HepG2 (cell line): Measurements from ENCODE around the gene DLG2. TPM values are rescaled to one million over a fixed set of nuclear protein-coding genes. Genes with fewer than 3 reads are reported as not detected.

Source experiments
- ARNTL ChIP-seq: sonication (generic); formaldehyde crosslinking; IDR thresholded peaks from 2 replicates; pipeline ENCODE4 v1.4.0; 2020; ENCODE audit warnings: mild to moderate bottlenecking, missing genetic modification reagents
- CC2D1A ChIP-seq: sonication (generic); formaldehyde crosslinking; IDR thresholded peaks from 2 replicates; pipeline ENCODE4 v1.8.1; 2023; ENCODE audit warnings: mild to moderate bottlenecking, missing genetic modification reagents
- DMAP1 ChIP-seq: IDR thresholded peaks from 2 replicates; pipeline ENCODE4 v1.6.1; 2016
- GATAD1 ChIP-seq: IDR thresholded peaks from 2 replicates; pipeline ENCODE4 v1.6.1; 2016; ENCODE audit warnings: missing genetic modification reagents, missing compliant biosample characterization
- MED13 ChIP-seq: sonication (generic); formaldehyde crosslinking; IDR thresholded peaks from 2 replicates; pipeline ENCODE4 v1.5.0; 2020; ENCODE audit warnings: missing genetic modification reagents
- MIER3 ChIP-seq: IDR thresholded peaks from 2 replicates; pipeline ENCODE4 v1.6.1; 2016; ENCODE audit warnings: missing compliant biosample characterization, borderline replicate concordance
- NR3C1 ChIP-seq: sonication (generic); formaldehyde crosslinking; IDR thresholded peaks from 2 replicates; pipeline ENCODE4 v1.4.0; 2020; ENCODE audit warnings: missing genetic modification reagents
- RARA ChIP-seq: IDR thresholded peaks from 2 replicates; pipeline ENCODE4 v1.6.1; 2016; ENCODE audit warnings: missing genetic modification reagents, missing compliant biosample characterization
- RXRA ChIP-seq: sonication (generic); formaldehyde crosslinking; IDR thresholded peaks from 2 replicates; pipeline ENCODE4 v1.5.1; 2020; ENCODE audit warnings: missing genetic modification reagents
- SATB2 ChIP-seq: sonication (generic); formaldehyde crosslinking; IDR thresholded peaks from 2 replicates; pipeline ENCODE4 v1.5.0; 2020; ENCODE audit warnings: missing genetic modification reagents
- SOX13 ChIP-seq, 3 experiments: fragments of 450-650 bp in 1 of 3; sonication (generic) in 1 of 3; formaldehyde crosslinking in 1 of 3; IDR thresholded peaks in 2 of 3; conservative IDR thresholded peaks in 1 of 3; 2 replicates each; pipeline versions ENCODE4 v1.5.0 to v1.6.1; 2016 to 2020; ENCODE audit warnings: antibody characterized with exemption in 1 of 3, mild to moderate bottlenecking in 1 of 3, missing compliant biosample characterization in 1 of 3, missing genetic modification reagents in 1 of 3, moderate library complexity in 1 of 3
- ZBTB8A ChIP-seq: sonication (generic); formaldehyde crosslinking; IDR thresholded peaks from 2 replicates; pipeline ENCODE4 v1.4.0; 2020; ENCODE audit warnings: mild to moderate bottlenecking, low read depth, missing genetic modification reagents, borderline replicate concordance
- ZNF446 ChIP-seq: sonication (generic); formaldehyde crosslinking; IDR thresholded peaks from 2 replicates; pipeline ENCODE4 v1.5.0; 2020; ENCODE audit warnings: mild to moderate bottlenecking, missing genetic modification reagents
- ZNF569 ChIP-seq: sonication (generic); formaldehyde crosslinking; IDR thresholded peaks from 2 replicates; pipeline ENCODE4 v1.5.0; 2020; ENCODE audit warnings: mild to moderate bottlenecking, missing genetic modification reagents, moderate library complexity, borderline replicate concordance
- ZNF614 ChIP-seq: IDR thresholded peaks from 2 replicates; pipeline ENCODE4 v1.6.1; 2018; ENCODE audit warnings: missing biosample characterization, missing genetic modification reagents, inconsistent platforms, borderline replicate concordance
- ZSCAN29 ChIP-seq: sonication (generic); formaldehyde crosslinking; conservative IDR thresholded peaks from 2 replicates; pipeline ENCODE4 v1.4.0; 2020; ENCODE audit warnings: mild to moderate bottlenecking, missing genetic modification reagents
- polyA plus RNA-seq, 8 experiments: library from polyadenylated mRNA; depleted of rRNA in 3 of 8; stranded (reverse) in 7 of 8; unstranded in 1 of 8; fragments of >200 nt; fragmentation: Illumina TruSeq in 4 of 8; extraction: Trizol in 4 of 8; gene quantifications; 2 replicates each; pipeline versions ENCODE4 v1.2.1 to v1.2.3, GENCODE V29; 2011 to 2016; ENCODE audit warnings: low read depth in 4 of 8, missing spikeins in 1 of 8, mixed read lengths in 1 of 8; ENCODE audit not compliant: insufficient read depth in 1 of 8
- total RNA-seq, 5 experiments: library from RNA; depleted of rRNA; stranded (reverse); fragments of >200 nt; fragmentation: Illumina TruSeq; extraction: Trizol; gene quantifications; 2 replicates each; pipeline ENCODE4 v1.2.3, GENCODE V29; 2016; ENCODE audit warnings: low read depth in 1 of 5
- TF ChIP-seq, protein P1 (sequence below): sonication (generic); formaldehyde crosslinking; IDR thresholded peaks from 2 replicates; pipeline ENCODE4 v1.8.1; 2023; ENCODE audit warnings: missing genetic modification reagents, mild to moderate bottlenecking, borderline replicate concordance
- TF ChIP-seq, protein P2 (sequence below), 2 experiments: sonication (generic) in 1 of 2; formaldehyde crosslinking in 1 of 2; IDR thresholded peaks; 2 replicates each; pipeline versions ENCODE4 v1.6.1 to v1.9.0; 2014 to 2022; ENCODE audit warnings: antibody characterized with exemption in 1 of 2, borderline replicate concordance in 1 of 2, inconsistent platforms in 1 of 2, low read depth in 1 of 2, missing genetic modification reagents in 1 of 2
- TF ChIP-seq, protein P3 (sequence below): IDR thresholded peaks from 2 replicates; pipeline ENCODE4 v1.6.1; 2018; ENCODE audit warnings: missing genetic modification reagents
- TF ChIP-seq, protein P4 (sequence below): sonication (generic); formaldehyde crosslinking; conservative IDR thresholded peaks from 2 replicates; pipeline ENCODE4 v1.4.0; 2020; ENCODE audit warnings: missing genetic modification reagents

DLG2 gene
- total and polyA plus RNA-seq, 2 of the 13 experiments (the other 11 are each of a cell fraction or from before 2014, with no cell fraction given) = 0.46 to 1.0 TPM

DNA sequence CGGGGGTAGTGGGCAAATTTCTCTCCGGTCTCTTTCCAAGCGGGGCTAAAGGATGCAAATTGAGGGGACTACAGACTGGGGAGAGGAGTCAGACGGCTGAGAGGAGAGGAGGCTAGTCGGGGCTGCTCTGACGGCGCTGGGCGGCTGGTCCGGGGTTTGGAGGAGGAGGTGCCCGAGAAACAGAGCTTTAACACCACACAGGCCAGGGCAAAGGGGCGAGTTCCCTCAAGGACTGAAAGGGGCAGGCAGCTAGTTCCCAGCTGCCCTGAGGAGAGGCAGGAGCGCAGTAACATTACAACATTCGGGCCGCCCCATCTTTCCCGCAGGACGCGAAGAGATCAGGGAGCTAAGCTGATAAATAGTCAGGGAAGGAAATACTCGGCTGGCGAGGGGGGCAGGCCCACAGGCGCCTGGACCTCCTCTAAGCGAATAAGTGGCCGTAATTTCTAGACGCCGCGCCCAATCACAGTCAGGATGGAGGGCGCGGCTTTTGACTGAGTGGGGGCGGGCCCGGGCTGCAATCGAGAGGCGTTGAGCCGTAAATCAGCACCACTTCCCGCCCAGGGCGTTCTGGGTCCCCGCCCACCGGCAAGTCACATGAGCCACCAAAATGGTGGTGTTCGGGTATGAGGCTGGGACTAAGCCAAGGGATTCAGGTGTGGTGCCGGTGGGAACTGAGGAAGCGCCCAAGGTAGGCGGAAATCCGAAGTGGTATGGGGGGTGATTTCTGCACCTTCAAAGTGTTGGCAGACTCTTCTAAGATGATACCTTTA is 1.0 kb upstream of the DLG2 start, which contains the start of gene TMEM126B (continued):
- TF ChIP-seq, protein P1, sequence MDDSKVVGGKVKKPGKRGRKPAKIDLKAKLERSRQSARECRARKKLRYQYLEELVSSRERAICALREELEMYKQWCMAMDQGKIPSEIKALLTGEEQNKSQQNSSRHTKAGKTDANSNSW (CRISPR knock-in tag) = no peak; the same call in 1 of the 2 replicates
- 0 out of 2 replicates have a peak, but pooled peaks have one; percentile 1 for TF ChIP-seq MIER3
- no peak for TF ChIP-seq SATB2 (CRISPR knock-in tag)
- no peak for TF ChIP-seq ZSCAN29 (CRISPR knock-in tag)
- TF ChIP-seq NR3C1 = no peak
- TF ChIP-seq SOX13 (IDR thresholded peaks at IDR 0.05) = no peak
- 0 out of 4 replicates have a peak, but pooled peaks of 1 of the 2 experiments have one; percentile 38 for TF ChIP-seq SOX13 (CRISPR knock-in tag; conservative IDR thresholded peaks at IDR 0.05 in 1 of 2, IDR thresholded peaks at IDR 0.05 in 1 of 2)
- TF ChIP-seq RXRA (CRISPR knock-in tag) = peak; percentile 48; the same call in 1 of the 2 replicates
- no peak for TF ChIP-seq ZBTB8A
- 0 out of 2 replicates have a peak, but pooled peaks have one; percentile 8 for TF ChIP-seq ARNTL (CRISPR knock-in tag)
- no peak for TF ChIP-seq ZNF569
- TF ChIP-seq, protein P2, sequence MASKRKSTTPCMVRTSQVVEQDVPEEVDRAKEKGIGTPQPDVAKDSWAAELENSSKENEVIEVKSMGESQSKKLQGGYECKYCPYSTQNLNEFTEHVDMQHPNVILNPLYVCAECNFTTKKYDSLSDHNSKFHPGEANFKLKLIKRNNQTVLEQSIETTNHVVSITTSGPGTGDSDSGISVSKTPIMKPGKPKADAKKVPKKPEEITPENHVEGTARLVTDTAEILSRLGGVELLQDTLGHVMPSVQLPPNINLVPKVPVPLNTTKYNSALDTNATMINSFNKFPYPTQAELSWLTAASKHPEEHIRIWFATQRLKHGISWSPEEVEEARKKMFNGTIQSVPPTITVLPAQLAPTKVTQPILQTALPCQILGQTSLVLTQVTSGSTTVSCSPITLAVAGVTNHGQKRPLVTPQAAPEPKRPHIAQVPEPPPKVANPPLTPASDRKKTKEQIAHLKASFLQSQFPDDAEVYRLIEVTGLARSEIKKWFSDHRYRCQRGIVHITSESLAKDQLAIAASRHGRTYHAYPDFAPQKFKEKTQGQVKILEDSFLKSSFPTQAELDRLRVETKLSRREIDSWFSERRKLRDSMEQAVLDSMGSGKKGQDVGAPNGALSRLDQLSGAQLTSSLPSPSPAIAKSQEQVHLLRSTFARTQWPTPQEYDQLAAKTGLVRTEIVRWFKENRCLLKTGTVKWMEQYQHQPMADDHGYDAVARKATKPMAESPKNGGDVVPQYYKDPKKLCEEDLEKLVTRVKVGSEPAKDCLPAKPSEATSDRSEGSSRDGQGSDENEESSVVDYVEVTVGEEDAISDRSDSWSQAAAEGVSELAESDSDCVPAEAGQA (IDR thresholded peaks at IDR 0.05; ENCODE audit: low read depth) = peak; percentile 59
- TF ChIP-seq, protein P2 (CRISPR knock-in tag; IDR thresholded peaks at IDR 0.05; ENCODE audit: borderline replicate concordance) = no peak
- TF ChIP-seq ZNF614 (CRISPR knock-in tag) = no peak
- peak; percentile 70; the same call in 1 of the 2 replicates for TF ChIP-seq DMAP1 (CRISPR knock-in tag)
- TF ChIP-seq ZNF446 = no peak
- TF ChIP-seq, protein P3, sequence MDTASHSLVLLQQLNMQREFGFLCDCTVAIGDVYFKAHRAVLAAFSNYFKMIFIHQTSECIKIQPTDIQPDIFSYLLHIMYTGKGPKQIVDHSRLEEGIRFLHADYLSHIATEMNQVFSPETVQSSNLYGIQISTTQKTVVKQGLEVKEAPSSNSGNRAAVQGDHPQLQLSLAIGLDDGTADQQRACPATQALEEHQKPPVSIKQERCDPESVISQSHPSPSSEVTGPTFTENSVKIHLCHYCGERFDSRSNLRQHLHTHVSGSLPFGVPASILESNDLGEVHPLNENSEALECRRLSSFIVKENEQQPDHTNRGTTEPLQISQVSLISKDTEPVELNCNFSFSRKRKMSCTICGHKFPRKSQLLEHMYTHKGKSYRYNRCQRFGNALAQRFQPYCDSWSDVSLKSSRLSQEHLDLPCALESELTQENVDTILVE = no peak
- peak; percentile 19; the same call in 1 of the 2 replicates for TF ChIP-seq RARA (CRISPR knock-in tag)
- no peak for TF ChIP-seq MED13
- TF ChIP-seq, protein P4, sequence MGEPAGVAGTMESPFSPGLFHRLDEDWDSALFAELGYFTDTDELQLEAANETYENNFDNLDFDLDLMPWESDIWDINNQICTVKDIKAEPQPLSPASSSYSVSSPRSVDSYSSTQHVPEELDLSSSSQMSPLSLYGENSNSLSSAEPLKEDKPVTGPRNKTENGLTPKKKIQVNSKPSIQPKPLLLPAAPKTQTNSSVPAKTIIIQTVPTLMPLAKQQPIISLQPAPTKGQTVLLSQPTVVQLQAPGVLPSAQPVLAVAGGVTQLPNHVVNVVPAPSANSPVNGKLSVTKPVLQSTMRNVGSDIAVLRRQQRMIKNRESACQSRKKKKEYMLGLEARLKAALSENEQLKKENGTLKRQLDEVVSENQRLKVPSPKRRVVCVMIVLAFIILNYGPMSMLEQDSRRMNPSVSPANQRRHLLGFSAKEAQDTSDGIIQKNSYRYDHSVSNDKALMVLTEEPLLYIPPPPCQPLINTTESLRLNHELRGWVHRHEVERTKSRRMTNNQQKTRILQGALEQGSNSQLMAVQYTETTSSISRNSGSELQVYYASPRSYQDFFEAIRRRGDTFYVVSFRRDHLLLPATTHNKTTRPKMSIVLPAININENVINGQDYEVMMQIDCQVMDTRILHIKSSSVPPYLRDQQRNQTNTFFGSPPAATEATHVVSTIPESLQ (CRISPR knock-in tag) = no peak; the same call in 1 of the 2 replicates
- peak; percentile 95 for TF ChIP-seq GATAD1
- no peak for TF ChIP-seq CC2D1A (CRISPR knock-in tag)
